Urothelium cell line (cell line): ENCODE results near the gene OR7D2.
A peak's percentile ranks its signal among the peaks of the same experiment; 100 is the strongest.
"Not testable (repeated sequence)": the region's sequence is repeated elsewhere in the genome, so short reads cannot be mapped to it uniquely, and the experiment has no call there.

ENCODE experiments used
- DNase-seq: peaks from one replicate; pipeline ENCODE4 v3.0.0; 2011; ENCODE audit warnings: low spot score, mixed read lengths
- FAIRE-seq: peaks from 2 replicates; lab custom pipeline; 2011; peaks lifted over from hg19 to GRCh38; lab: Jason Lieb, UNC

OR7D2 gene

DNA sequence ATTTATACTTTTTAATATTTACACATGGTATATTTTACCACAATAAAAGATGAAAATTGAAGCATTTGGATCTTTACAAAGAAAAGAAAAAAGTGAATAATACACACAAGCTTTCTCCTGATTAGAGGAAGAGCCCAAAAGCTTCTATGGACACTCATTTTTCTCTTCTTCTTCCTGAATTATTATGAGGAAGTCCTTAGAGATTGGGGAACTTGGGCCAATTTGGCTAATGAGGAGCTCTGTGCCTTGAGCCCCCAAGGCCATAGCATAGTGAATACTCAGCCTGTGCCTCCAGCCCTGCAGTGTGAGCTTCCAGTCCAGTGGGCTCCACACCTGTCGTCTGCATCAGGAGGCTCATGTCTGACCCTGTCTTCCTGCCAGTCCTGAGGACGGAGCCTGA, 19.3 kb downstream of the OR7D2 start:
- DNase-seq, FAIRE-seq: not testable (repeated sequence)

DNA sequence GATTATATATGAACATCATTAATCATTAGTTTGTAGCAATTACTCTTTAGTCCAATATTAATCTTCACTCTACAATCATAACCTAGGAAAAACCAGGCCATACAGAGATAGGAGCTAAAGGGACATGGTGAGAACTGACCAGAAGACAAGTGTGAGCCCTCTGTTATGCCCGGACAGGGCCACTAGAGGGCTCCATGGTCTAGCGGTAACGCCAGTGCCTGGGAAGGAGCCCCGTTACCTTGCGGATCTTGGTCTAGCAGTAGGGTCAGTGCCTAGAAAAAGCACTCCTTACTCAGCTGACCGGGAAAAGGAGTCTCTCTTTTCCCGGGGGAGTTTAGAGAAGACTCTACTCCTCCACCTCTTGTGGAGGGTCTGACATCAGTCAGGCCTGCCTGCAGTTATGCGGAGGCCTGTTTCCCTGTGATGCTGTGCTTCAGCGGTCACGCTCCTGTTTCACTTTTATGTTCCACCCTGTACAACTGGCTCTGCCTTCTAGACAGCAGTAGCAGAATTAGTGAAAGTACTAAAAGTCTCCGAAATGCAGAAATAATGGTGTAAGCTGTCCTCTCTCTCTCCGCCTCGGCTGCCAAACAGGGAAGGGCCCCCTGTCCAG, 26.8 kb downstream of the OR7D2 start:
- DNase-seq (peak; percentile 39), FAIRE-seq (no peak)

DNA sequence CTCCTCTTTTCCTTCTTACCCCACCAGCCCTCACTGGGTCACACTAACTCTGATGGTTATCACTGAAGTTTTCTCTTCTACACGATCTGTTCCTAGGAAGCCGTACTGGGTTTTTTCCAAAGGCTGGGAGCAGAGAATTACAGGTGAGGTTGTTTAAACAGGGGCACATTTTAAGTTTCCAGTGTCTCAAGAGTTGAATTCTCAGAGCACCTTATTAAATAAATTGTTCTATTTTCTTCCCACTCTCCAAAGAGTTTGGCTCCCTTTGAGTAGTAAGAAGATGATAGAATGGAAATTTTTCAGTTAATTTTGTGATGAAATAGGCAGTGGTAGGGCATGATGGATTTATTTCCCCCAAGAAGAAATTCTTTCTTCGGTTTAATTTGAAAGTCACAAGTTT, 40.7 kb downstream of the OR7D2 start, which contains the start of gene OR7D4:
TSS of gene OR7D4 (minus strand) at position 101 of the 400 bp plus-strand sequence. CDS start 4,752 bp downstream, outside the sequence.
- FAIRE-seq = no peak

More for the DNA sequence above, 40.7 kb downstream of the OR7D2 start, which contains the start of gene OR7D4:
- no peak for DNase-seq
